Measurements from ENCODE around the gene TMEM94. TPM values are rescaled to one million over a fixed set of nuclear protein-coding genes. Genes with fewer than 3 reads are reported as not detected.

Gene TMEM94
- total and polyA plus RNA-seq, 2 of the 13 experiments (the other 11 are each of a cell fraction or from before 2014, with no cell fraction given) = 32.6 to 134 TPM

DNA sequence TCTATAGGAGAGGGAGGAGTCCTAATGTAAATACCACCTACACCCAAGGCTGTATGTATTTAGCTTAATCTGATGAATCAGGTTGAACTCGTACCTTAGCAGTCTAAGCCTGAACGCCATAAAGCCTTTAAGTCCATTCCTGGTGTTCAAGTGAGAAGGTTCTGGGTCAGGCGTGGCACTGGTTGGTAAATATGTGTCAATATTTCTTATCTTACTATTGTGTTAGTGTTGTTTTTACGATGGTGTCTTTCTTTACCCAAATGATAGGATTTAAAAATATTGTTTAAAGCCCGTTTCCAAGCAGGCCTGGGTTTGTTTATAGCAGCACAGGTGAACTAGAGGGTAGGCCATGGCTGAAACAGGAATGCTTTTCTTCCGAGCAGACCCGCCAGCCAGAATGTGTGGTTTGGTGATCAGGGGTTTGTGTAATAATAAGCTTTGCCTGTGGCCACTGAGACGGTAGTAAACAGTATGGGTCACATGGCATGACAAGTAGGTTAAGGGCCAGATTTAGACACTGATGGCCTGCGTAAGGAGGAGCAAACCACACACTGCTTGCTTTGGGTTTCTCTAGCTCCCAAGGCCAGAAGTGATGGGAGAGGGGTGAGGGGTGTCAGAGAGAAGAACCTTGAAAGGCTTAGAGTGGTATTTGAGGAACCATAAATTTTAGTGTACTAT is 3.3 kb downstream of the TMEM94 start (continued):
- TF ChIP-seq ZNF143 (CRISPR knock-in tag; IDR thresholded peaks at IDR 0.05) = no peak
- no peak for TF ChIP-seq ZNF451 (CRISPR knock-in tag; IDR thresholded peaks at IDR 0.05)
- no peak for TF ChIP-seq ZNF546 (CRISPR knock-in tag; conservative IDR thresholded peaks at IDR 0.05)
- peak; percentile 95; the same call in 1 of the 2 replicates for TF ChIP-seq ZBTB20 (CRISPR knock-in tag; IDR thresholded peaks at IDR 0.05; ENCODE audit: borderline replicate concordance, low read depth)
- TF ChIP-seq ZNF441 (CRISPR knock-in tag; IDR thresholded peaks at IDR 0.05; ENCODE audit: borderline replicate concordance) = 0 out of 2 replicates have a peak, but pooled peaks have one; percentile 45
- TF ChIP-seq GRHL1 (CRISPR knock-in tag; conservative IDR thresholded peaks at IDR 0.05) = no peak
- TF ChIP-seq HIC2 (CRISPR knock-in tag; IDR thresholded peaks at IDR 0.05; ENCODE audit: low read depth) = no peak; the same call in 1 of the 2 replicates
- TF ChIP-seq SYNCRIP (IDR thresholded peaks at IDR 0.05; ENCODE audit: insufficient read depth, low read depth, low read length) = no peak
- no peak for TF ChIP-seq CENPBD1 (CRISPR knock-in tag; IDR thresholded peaks at IDR 0.05; ENCODE audit: borderline replicate concordance, low read depth)
- no peak for TF ChIP-seq ZNF510 (CRISPR knock-in tag; IDR thresholded peaks at IDR 0.05; ENCODE audit: low read depth)
- TF ChIP-seq CCAR2 (optimal IDR thresholded peaks at IDR 0.05; ENCODE audit: low read depth, low read length) = no peak
- peak; percentile 39; the same call in 1 of the 2 replicates for TF ChIP-seq NFKBIZ (CRISPR knock-in tag; IDR thresholded peaks at IDR 0.05)
- no peak for TF ChIP-seq GZF1 (CRISPR knock-in tag; IDR thresholded peaks at IDR 0.05)
- TF ChIP-seq, protein P1, sequence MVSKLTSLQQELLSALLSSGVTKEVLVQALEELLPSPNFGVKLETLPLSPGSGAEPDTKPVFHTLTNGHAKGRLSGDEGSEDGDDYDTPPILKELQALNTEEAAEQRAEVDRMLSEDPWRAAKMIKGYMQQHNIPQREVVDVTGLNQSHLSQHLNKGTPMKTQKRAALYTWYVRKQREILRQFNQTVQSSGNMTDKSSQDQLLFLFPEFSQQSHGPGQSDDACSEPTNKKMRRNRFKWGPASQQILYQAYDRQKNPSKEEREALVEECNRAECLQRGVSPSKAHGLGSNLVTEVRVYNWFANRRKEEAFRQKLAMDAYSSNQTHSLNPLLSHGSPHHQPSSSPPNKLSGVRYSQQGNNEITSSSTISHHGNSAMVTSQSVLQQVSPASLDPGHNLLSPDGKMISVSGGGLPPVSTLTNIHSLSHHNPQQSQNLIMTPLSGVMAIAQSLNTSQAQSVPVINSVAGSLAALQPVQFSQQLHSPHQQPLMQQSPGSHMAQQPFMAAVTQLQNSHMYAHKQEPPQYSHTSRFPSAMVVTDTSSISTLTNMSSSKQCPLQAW (CRISPR knock-in tag; IDR thresholded peaks at IDR 0.05) = peak; percentile 79; the same call in 1 of the 2 replicates
- TF ChIP-seq ZFP36 (IDR thresholded peaks at IDR 0.05; ENCODE audit: borderline replicate concordance, low read depth, low read length, partially characterized antibody) = no peak
- TF ChIP-seq, protein P2, sequence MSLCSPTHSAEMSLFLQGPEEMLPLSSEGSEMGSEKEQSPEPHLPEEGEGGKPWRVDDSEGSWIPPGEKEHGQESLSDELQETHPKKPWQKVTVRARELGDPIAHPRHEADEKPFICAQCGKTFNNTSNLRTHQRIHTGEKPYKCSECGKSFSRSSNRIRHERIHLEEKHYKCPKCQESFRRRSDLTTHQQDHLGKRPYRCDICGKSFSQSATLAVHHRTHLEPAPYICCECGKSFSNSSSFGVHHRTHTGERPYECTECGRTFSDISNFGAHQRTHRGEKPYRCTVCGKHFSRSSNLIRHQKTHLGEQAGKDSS (CRISPR knock-in tag; IDR thresholded peaks at IDR 0.05; ENCODE audit: borderline replicate concordance, low read depth) = no peak
- TF ChIP-seq ZNF883 (CRISPR knock-in tag; IDR thresholded peaks at IDR 0.05; ENCODE audit: not compliant biosample characterization) = peak; percentile 13
- no peak for TF ChIP-seq HDAC6 (IDR thresholded peaks at IDR 0.05; ENCODE audit: low read depth, low read length)
- TF ChIP-seq HMG20B (CRISPR knock-in tag; conservative IDR thresholded peaks at IDR 0.05) = 0 out of 2 replicates have a peak, but pooled peaks have one; percentile 30
- no peak for TF ChIP-seq ZSCAN30 (CRISPR knock-in tag; IDR thresholded peaks at IDR 0.05)
- TF ChIP-seq KLF6 (CRISPR knock-in tag; IDR thresholded peaks at IDR 0.05) = no peak; the same call in none of the 2 replicates
- TF ChIP-seq CBX2 (IDR thresholded peaks at IDR 0.05; ENCODE audit: low read depth, low read length) = no peak
- no peak for TF ChIP-seq CBX2 (CRISPR knock-in tag; IDR thresholded peaks at IDR 0.05; ENCODE audit: low read depth)
- 0 out of 2 replicates have a peak, but pooled peaks have one; percentile 16 for TF ChIP-seq BHLHE40 (IDR thresholded peaks at IDR 0.05; ENCODE audit: low read length)

Data from HepG2 (cell line).